Measurements from ENCODE around the gene MAPK6. TPM values are rescaled to one million over a fixed set of nuclear protein-coding genes. Genes with fewer than 3 reads are reported as not detected.

The MAPK6 gene
- polyA plus RNA-seq, 1 donor from 2014 or later: 140 TPM

GRCh38 chr15:52010633-52011595 lies 8.1 kb upstream of the MAPK6 start:
- no peak for TF ChIP-seq TAF1 (IDR thresholded peaks at IDR 0.05; ENCODE audit: low read depth)
- TF ChIP-seq REST (IDR thresholded peaks at IDR 0.05; ENCODE audit: borderline replicate concordance): no peak
- TF ChIP-seq RAD21 (conservative IDR thresholded peaks at IDR 0.05): no peak
- no peak for TF ChIP-seq EP300 (conservative IDR thresholded peaks at IDR 0.05; ENCODE audit: poor library complexity, severe bottlenecking)
- TF ChIP-seq CTCF (IDR thresholded peaks at IDR 0.05; ENCODE audit: poor library complexity, severe bottlenecking): no peak
- no peak for TF ChIP-seq MXI1 (conservative IDR thresholded peaks at IDR 0.05; ENCODE audit: poor library complexity, severe bottlenecking)
- no peak for TF ChIP-seq EZH2 (IDR thresholded peaks at IDR 0.05; ENCODE audit: borderline replicate concordance, insufficient read depth, low read length, poor library complexity, severe bottlenecking)
- no peak for TF ChIP-seq POLR2AphosphoS5 (IDR thresholded peaks at IDR 0.05)
- Histone ChIP-seq H3K27ac (ENCODE audit: low read length) (no peak overlapping the region), H3K4me3 (ENCODE audit: low read length) (no peak overlapping the region), H3K79me2 (replicated peaks; ENCODE audit: insufficient read depth, low read length) (no peaks in the 10 kb centered on the region), H3K27me3 (ENCODE audit: insufficient read depth, low read depth, low read length) (no peaks in the 10 kb centered on the region), H3K4me2 (ENCODE audit: low read length) (no peak overlapping the region), H3F3A (ENCODE audit: insufficient read depth, low read length, poor library complexity, severe bottlenecking) (no peaks in the 10 kb centered on the region), H3K9me2 (ENCODE audit: insufficient read depth, low read length) (no peaks in the 10 kb centered on the region), H3K36me3 (ENCODE audit: insufficient read depth, low read length) (no peaks in the 10 kb centered on the region), H3K9ac (ENCODE audit: low read length) (no peak overlapping the region), H3K9me3 (ENCODE audit: low read length) (no peaks in the 10 kb centered on the region), H4K20me1 (ENCODE audit: insufficient read depth) (no peaks in the 10 kb centered on the region), H2AFZ (ENCODE audit: low read depth, low read length) (no peak overlapping the region)

GRCh38 chr15:52011711-52012144 lies 7.3 kb upstream of the MAPK6 start:
- no peaks in the 10 kb centered on the region for H3K27me3 ChIP-seq (ENCODE audit: insufficient read depth, low read depth, low read length)
- no peak overlapping the region for H2AFZ ChIP-seq (ENCODE audit: low read depth, low read length)
- no peaks in the 10 kb centered on the region for H3K36me3 ChIP-seq (ENCODE audit: insufficient read depth, low read length)
- no peaks in the 10 kb centered on the region for H3K9me3 ChIP-seq (ENCODE audit: low read length)
- H3K4me3 ChIP-seq (ENCODE audit: low read length): no peak overlapping the region
- no peak overlapping the region for H3K9ac ChIP-seq (ENCODE audit: low read length)
- no peak for TF ChIP-seq MXI1 (conservative IDR thresholded peaks at IDR 0.05; ENCODE audit: poor library complexity, severe bottlenecking)
- no peak for TF ChIP-seq EP300 (conservative IDR thresholded peaks at IDR 0.05; ENCODE audit: poor library complexity, severe bottlenecking)
- no peak for TF ChIP-seq REST (IDR thresholded peaks at IDR 0.05; ENCODE audit: borderline replicate concordance)
- no peak for TF ChIP-seq TAF1 (IDR thresholded peaks at IDR 0.05; ENCODE audit: low read depth)
- TF ChIP-seq POLR2AphosphoS5 (IDR thresholded peaks at IDR 0.05): no peak
- TF ChIP-seq EZH2 (IDR thresholded peaks at IDR 0.05; ENCODE audit: borderline replicate concordance, insufficient read depth, low read length, poor library complexity, severe bottlenecking): no peak
- TF ChIP-seq SMC3 (conservative IDR thresholded peaks at IDR 0.05; ENCODE audit: poor library complexity): no peak
- no peak for TF ChIP-seq CTCF (IDR thresholded peaks at IDR 0.05; ENCODE audit: poor library complexity, severe bottlenecking)
- no peak for TF ChIP-seq RAD21 (conservative IDR thresholded peaks at IDR 0.05)
- H3K4me2 ChIP-seq (ENCODE audit: low read length): no peak overlapping the region
- no peaks in the 10 kb centered on the region for H3K79me2 ChIP-seq (replicated peaks; ENCODE audit: insufficient read depth, low read length)
- H3F3A ChIP-seq (ENCODE audit: insufficient read depth, low read length, poor library complexity, severe bottlenecking): no peaks in the 10 kb centered on the region
- H4K20me1 ChIP-seq (ENCODE audit: insufficient read depth): no peaks in the 10 kb centered on the region
- H3K9me2 ChIP-seq (ENCODE audit: insufficient read depth, low read length): no peaks in the 10 kb centered on the region
- no peak overlapping the region for H3K27ac ChIP-seq (ENCODE audit: low read length)

All from neural cell (in vitro differentiated cells).